Measurements from ENCODE around the gene ZFAND3. TPM values are rescaled to one million over a fixed set of nuclear protein-coding genes. Genes with fewer than 3 reads are reported as not detected.

Gene ZFAND3
- total and polyA plus RNA-seq, 10 of the 15 experiments (the other 5 are each of a cell fraction or from before 2014, with no cell fraction given): 0.90 to 34.4 (median 16.3) TPM

DNA sequence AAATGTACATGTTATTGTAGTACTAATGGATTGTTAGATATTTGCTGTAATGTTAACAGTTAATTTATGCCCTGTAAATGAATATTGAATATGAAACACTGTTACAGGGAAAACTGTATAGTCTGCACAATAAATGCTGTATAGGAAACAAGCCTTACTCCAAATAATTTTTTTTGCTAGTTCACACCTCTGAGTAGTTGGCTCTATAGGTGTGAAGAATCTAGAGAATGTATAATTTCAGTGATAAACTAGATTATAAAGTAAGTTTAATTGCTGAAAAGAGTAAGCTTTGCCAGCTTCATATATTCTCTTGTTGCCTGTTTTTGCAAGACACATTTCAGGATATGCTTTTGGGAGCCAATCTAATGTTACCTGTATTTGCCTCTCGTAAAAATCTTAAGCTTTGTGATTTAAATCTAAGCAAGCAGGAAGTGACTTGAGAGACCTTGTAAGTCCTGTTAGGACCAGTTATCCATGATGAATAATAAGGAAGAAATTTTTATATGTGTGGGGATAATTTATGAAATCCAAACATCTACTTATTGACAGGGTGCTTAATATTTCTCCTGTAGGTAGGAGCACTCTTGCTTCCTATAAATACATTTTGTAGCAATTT, 232.4 kb downstream of the ZFAND3 start:
- in situ Hi-C loops (cut with MboI) (no loop called here), intact Hi-C loops (cut with micrococcal nuclease; ENCODE audit: unreplicated experiment) (no loop called here)
- no peak for TF ChIP-seq POU2F2 (IDR thresholded peaks at IDR 0.05; ENCODE audit: borderline replicate concordance, low read depth, low read length)
- no peak for TF ChIP-seq NR2F1 (conservative IDR thresholded peaks at IDR 0.05)
- TF ChIP-seq POLR2A (IDR thresholded peaks at IDR 0.05; ENCODE audit: low read depth, low read length): no peak
- DNase-seq (ENCODE audit: low read depth, low spot score) (no peak), ATAC-seq (no peak), FAIRE-seq (no peak)
- RAD21 ChIA-PET (ENCODE audit: unreplicated experiment): no interaction called here
- SMC1A ChIA-PET (ENCODE audit: uncharacterized antibody, unreplicated experiment): no interaction called here
- POLR2A ChIA-PET: no interaction called here
- Histone ChIP-seq H3K79me2 (ENCODE audit: control insufficient read depth, insufficient read depth, low read length) (peaks cover 10% of the 10 kb centered on the region), H3K4me3 (no peak overlapping the region), H3K9me3 (replicated peaks; ENCODE audit: control insufficient read depth, insufficient read depth, low read length) (no peaks in the 10 kb centered on the region; the same call in 2 of the 3 replicates), H3K9ac (ENCODE audit: control insufficient read depth, insufficient read depth, low read length) (no peak overlapping the region), H3K4me1 (ENCODE audit: control insufficient read depth, insufficient read depth, low read length) (peaks cover 5% of the 10 kb centered on the region; the same call in 1 of the 2 replicates), H3K27me3 (replicated peaks in 1 of 2; ENCODE audit: control insufficient read depth in 2 of 2, insufficient read depth in 2 of 2, low read length in 1 of 2) (no peaks in the 10 kb centered on the region), H3K27ac (ENCODE audit: control insufficient read depth, insufficient read depth) (no peak overlapping the region), H3K4me2 (ENCODE audit: control insufficient read depth, insufficient read depth) (no peak overlapping the region), H4K20me1 (ENCODE audit: control insufficient read depth, insufficient read depth) (no peaks in the 10 kb centered on the region), H3K36me3 (ENCODE audit: control insufficient read depth in 2 of 2, insufficient read depth in 2 of 2, low read length in 1 of 2) (no peaks in the 10 kb centered on the region), H2AFZ (ENCODE audit: control insufficient read depth, low read depth, low read length) (no peak overlapping the region)
- 96% methylated on average over 1 of the region's 1 CpG for WGBS (ENCODE audit: insufficient coverage, insufficient replicate concordance, low lambda C conversion rate, missing lambda C conversion rate)
- no TSS peak for BruUV-seq (replicated peaks)
- CTCF ChIA-PET: interaction anchor here (1.0 kb wide), 1 partner anchor 18 kb away, joined by 3 read pairs; no protein-coding TSS in a partner anchor

- no peak for DNase-seq (ENCODE audit: low read depth, low spot score)
- no peak for FAIRE-seq
- no peak overlapping the region for H3K9ac ChIP-seq (ENCODE audit: control insufficient read depth, insufficient read depth, low read length)
- ChIA-PET CTCF (interaction anchor here (0.9 to 1.6 kb wide), 3 partner anchors 10 to 40 kb away, joined by 3 to 7 read pairs (median 5); no protein-coding TSS in a partner anchor), SMC1A (ENCODE audit: uncharacterized antibody, unreplicated experiment) (interaction anchor here (0.7 to 1.6 kb wide), 9 partner anchors 9 to 239 kb away, joined by 3 to 6 read pairs (median 4); no protein-coding TSS in a partner anchor), POLR2A (no interaction called here), RAD21 (ENCODE audit: unreplicated experiment) (interaction anchor here (0.7 to 1.3 kb wide), 3 partner anchors 21 to 516 kb away, joined by 3 to 4 read pairs (median 3); no protein-coding TSS in a partner anchor)
- intact Hi-C loops (cut with micrococcal nuclease; ENCODE audit: unreplicated experiment): no loop called here
- peaks cover 10% of the 10 kb centered on the region for H3K79me2 ChIP-seq (ENCODE audit: control insufficient read depth, insufficient read depth, low read length)
- no peaks in the 10 kb centered on the region for H3K36me3 ChIP-seq (ENCODE audit: control insufficient read depth in 2 of 2, insufficient read depth in 2 of 2, low read length in 1 of 2)
- H3K9me3 ChIP-seq (replicated peaks; ENCODE audit: control insufficient read depth, insufficient read depth, low read length): no peaks in the 10 kb centered on the region; the same call in 2 of the 3 replicates
- no peaks in the 10 kb centered on the region for H3K27me3 ChIP-seq (replicated peaks in 1 of 2; ENCODE audit: control insufficient read depth in 2 of 2, insufficient read depth in 2 of 2, low read length in 1 of 2)
- no peak overlapping the region for H3K4me2 ChIP-seq (ENCODE audit: control insufficient read depth, insufficient read depth)
- TF ChIP-seq SPI1 (IDR thresholded peaks at IDR 0.05; ENCODE audit: borderline replicate concordance, insufficient read depth, low read depth, low read length) (no peak), ZNF207 (IDR thresholded peaks at IDR 0.05; ENCODE audit: borderline replicate concordance) (no peak)
- no peaks in the 10 kb centered on the region for H4K20me1 ChIP-seq (ENCODE audit: control insufficient read depth, insufficient read depth)
- no peak overlapping the region for H2AFZ ChIP-seq (ENCODE audit: control insufficient read depth, low read depth, low read length)
- BruUV-seq (replicated peaks): no TSS peak
- 95% methylated on average over 4 of the region's 4 CpGs for WGBS (ENCODE audit: insufficient coverage, insufficient replicate concordance, low lambda C conversion rate, missing lambda C conversion rate)
- no peak for ATAC-seq
- no peak overlapping the region for H3K27ac ChIP-seq (ENCODE audit: control insufficient read depth, insufficient read depth)
- peaks cover 12% of the 10 kb centered on the region for H3K4me1 ChIP-seq (ENCODE audit: control insufficient read depth, insufficient read depth, low read length)
- in situ Hi-C loops (cut with MboI): no loop called here
- no peak overlapping the region for H3K4me3 ChIP-seq
Measured at GRCh38 chr6:38054527-38055202, 235.1 kb downstream of the ZFAND3 start.
